Neural progenitor cell (in vitro differentiated cells): ENCODE results near the gene CACNA1D.

Experiments used
- CTCF ChIP-seq: fragments of 200-600 bp; sonication (generic); IDR thresholded peaks from 2 replicates; pipeline ENCODE4 v1.5.1; 2017; ENCODE audit warnings: antibody characterized with exemption, mild to moderate bottlenecking
- EZH2 ChIP-seq: fragments of 200-600 bp; sonication (generic); IDR thresholded peaks from 2 replicates; pipeline ENCODE4 v1.6.1; 2017; ENCODE audit warnings: antibody characterized with exemption, mild to moderate bottlenecking, moderate library complexity
- EZH2phosphoT487 ChIP-seq: fragments of 200-600 bp; sonication (generic); IDR thresholded peaks from 2 replicates; pipeline ENCODE4 v1.6.1; 2017; ENCODE audit warnings: antibody characterized with exemption

- TF ChIP-seq CTCF, result no peak
- TF ChIP-seq EZH2phosphoT487, result no peak
- TF ChIP-seq EZH2, result no peak
These were observed 296.9 kb downstream of the CACNA1D start for GRCh38 chr3:53791317-53791716.
